Measurements from ENCODE around the gene SLC16A10. TPM values are rescaled to one million over a fixed set of nuclear protein-coding genes. Genes with fewer than 3 reads are reported as not detected.

The SLC16A10 gene
- total and polyA plus RNA-seq, 2 experiments from 2014 or later = not detected

DNA sequence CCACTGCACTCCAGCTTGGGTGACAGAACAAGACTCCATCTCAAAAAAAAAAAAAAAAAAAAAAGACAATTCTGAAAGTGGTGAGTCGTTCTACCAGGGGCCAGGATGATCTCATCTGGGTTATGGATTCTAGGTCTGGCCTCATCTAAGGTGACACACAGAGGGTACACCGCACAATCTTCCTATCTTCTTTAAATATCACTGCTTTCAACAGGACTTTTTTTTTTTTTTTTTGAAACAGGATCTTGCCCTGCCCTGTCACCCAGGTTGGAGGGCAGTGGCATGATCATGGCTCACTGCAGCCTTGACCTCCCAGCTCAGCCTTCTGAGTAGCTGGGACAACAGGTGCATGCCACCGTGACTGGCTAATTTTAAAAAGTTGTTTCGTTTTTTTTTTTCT is 67.7 kb downstream of the SLC16A10 start:
- Histone ChIP-seq H3K79me2 (ENCODE audit: insufficient read depth) (no peaks in the 10 kb centered on the region), H3K4me3 (no peak overlapping the region), H2AFZ (no peak overlapping the region), H4K20me1 (ENCODE audit: insufficient read depth) (no peaks in the 10 kb centered on the region), H3K9ac (no peak overlapping the region), H3K27ac (no peak overlapping the region), H3K4me1 (ENCODE audit: insufficient read depth) (no peaks in the 10 kb centered on the region), H3F3A (ENCODE audit: insufficient read depth) (no peaks in the 10 kb centered on the region), H3K36me3 (ENCODE audit: low read depth) (no peaks in the 10 kb centered on the region), H3K9me3 (ENCODE audit: low read depth) (no peaks in the 10 kb centered on the region), H3K4me2 (ENCODE audit: unreplicated experiment) (no peak overlapping the region), H3K27me3 (replicated peaks; ENCODE audit: insufficient read depth) (peaks cover 3% of the 10 kb centered on the region), H3K9me2 (ENCODE audit: insufficient read depth) (no peaks in the 10 kb centered on the region)
- no peak for DNase-seq
- in situ Hi-C loops (cut with MboI) = no loop called here
- no peak for TF ChIP-seq EZH2phosphoT487 (IDR thresholded peaks at IDR 0.05; ENCODE audit: insufficient read depth, low read depth)
- no peak for TF ChIP-seq EZH2 (IDR thresholded peaks at IDR 0.05; ENCODE audit: insufficient read depth, poor library complexity, severe bottlenecking)
- 41 to 48% methylated on average over 4 of the region's 4 CpGs for WGBS, 2 experiments (ENCODE audit: low coverage in 1 of 2, low lambda C conversion rate in 2 of 2, missing lambda C conversion rate in 2 of 2)

DNA sequence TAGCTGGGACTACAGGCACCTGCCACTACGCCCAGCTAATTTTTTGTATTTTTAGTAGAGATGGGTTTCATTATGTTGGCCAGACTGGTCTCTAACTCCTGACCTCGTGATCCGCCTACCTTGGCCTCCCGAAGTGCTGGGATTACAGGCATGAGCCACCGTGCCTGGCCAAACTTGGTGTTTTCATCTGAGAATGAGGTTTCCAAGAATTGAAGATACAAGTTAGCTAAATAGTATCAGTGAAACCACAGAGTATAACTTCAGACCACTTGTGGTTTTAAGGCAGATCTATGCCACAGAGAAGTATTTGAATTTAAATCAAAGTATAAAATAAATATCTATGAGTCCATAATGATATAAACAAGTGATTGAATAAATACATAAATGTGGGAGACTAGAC is 70.1 kb downstream of the SLC16A10 start:
- Histone ChIP-seq H3K4me3 (no peak overlapping the region), H3K9me3 (ENCODE audit: low read depth) (no peaks in the 10 kb centered on the region), H3K27ac (no peak overlapping the region), H4K20me1 (ENCODE audit: insufficient read depth) (no peaks in the 10 kb centered on the region), H3K27me3 (replicated peaks; ENCODE audit: insufficient read depth) (peaks cover 3% of the 10 kb centered on the region), H2AFZ (no peak overlapping the region), H3K9ac (no peak overlapping the region), H3K36me3 (ENCODE audit: low read depth) (no peaks in the 10 kb centered on the region), H3K4me1 (ENCODE audit: insufficient read depth) (no peaks in the 10 kb centered on the region), H3K4me2 (ENCODE audit: unreplicated experiment) (no peak overlapping the region), H3F3A (ENCODE audit: insufficient read depth) (no peaks in the 10 kb centered on the region), H3K79me2 (ENCODE audit: insufficient read depth) (no peaks in the 10 kb centered on the region), H3K9me2 (ENCODE audit: insufficient read depth) (no peaks in the 10 kb centered on the region)
- TF ChIP-seq EZH2 (IDR thresholded peaks at IDR 0.05; ENCODE audit: insufficient read depth, poor library complexity, severe bottlenecking) (no peak), EZH2phosphoT487 (IDR thresholded peaks at IDR 0.05; ENCODE audit: insufficient read depth, low read depth) (no peak)
- DNase-seq = no peak
- in situ Hi-C loops (cut with MboI) = no loop called here
- WGBS, 2 experiments (ENCODE audit: low coverage in 1 of 2, low lambda C conversion rate in 2 of 2, missing lambda C conversion rate in 2 of 2) = 55 to 61% methylated on average over 5 of the region's 5 CpGs

DNA sequence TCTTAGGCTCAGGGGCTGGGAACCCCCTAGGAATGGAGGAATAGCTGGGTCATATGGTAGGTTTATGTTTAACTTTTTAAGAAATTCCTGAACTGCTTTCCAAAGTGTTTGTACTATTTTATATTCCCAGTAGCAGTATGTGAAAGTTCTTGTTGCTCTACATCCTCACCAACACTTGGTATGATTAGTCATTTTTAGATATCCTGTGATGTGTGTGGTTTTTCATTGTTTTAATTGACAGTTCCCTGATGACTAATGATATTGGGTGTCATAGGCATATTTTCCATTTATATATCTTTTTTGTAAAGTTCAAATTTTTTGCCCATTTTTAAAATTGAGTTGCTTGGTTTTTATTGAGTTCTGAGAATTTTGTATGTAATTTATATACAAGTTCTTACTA is 72.3 kb downstream of the SLC16A10 start:
- no peak for DNase-seq
- Histone ChIP-seq H3K9ac (no peak overlapping the region), H4K20me1 (ENCODE audit: insufficient read depth) (no peaks in the 10 kb centered on the region), H3K9me3 (ENCODE audit: low read depth) (no peaks in the 10 kb centered on the region), H3K4me3 (no peak overlapping the region), H2AFZ (no peak overlapping the region), H3K9me2 (ENCODE audit: insufficient read depth) (no peaks in the 10 kb centered on the region), H3K4me2 (ENCODE audit: unreplicated experiment) (no peak overlapping the region), H3K27me3 (replicated peaks; ENCODE audit: insufficient read depth) (peaks cover 3% of the 10 kb centered on the region), H3K79me2 (ENCODE audit: insufficient read depth) (no peaks in the 10 kb centered on the region), H3K4me1 (ENCODE audit: insufficient read depth) (no peaks in the 10 kb centered on the region), H3K36me3 (ENCODE audit: low read depth) (no peaks in the 10 kb centered on the region), H3K27ac (no peak overlapping the region), H3F3A (ENCODE audit: insufficient read depth) (no peaks in the 10 kb centered on the region)
- TF ChIP-seq EZH2 (IDR thresholded peaks at IDR 0.05; ENCODE audit: insufficient read depth, poor library complexity, severe bottlenecking) (no peak), EZH2phosphoT487 (IDR thresholded peaks at IDR 0.05; ENCODE audit: insufficient read depth, low read depth) (no peak)
- in situ Hi-C loops (cut with MboI) = no loop called here

DNA sequence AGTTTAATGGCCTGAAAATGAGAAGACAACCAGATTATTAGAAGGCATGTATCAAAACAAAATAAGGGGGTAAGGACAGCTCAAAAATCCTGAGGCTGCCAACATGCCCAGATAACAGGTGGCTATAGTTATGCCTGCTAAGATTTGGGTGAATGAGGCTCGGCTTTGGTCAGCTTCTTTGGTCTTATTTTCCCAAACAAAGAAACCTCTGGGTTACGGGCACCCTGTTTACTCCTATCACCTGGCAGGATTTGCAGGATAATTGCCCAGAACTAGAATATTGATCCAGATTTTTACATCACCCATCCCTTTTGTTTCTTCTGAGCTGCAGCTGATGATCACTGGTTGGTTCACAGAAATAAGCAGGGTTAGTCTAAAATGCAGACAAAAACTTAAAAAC is 74.3 kb downstream of the SLC16A10 start:
- H3K27me3 ChIP-seq (replicated peaks; ENCODE audit: insufficient read depth) = peaks cover 5% of the 10 kb centered on the region
- H3K79me2 ChIP-seq (ENCODE audit: insufficient read depth) = no peaks in the 10 kb centered on the region
- H2AFZ ChIP-seq = no peak overlapping the region
- DNase-seq = no peak
- no peaks in the 10 kb centered on the region for H4K20me1 ChIP-seq (ENCODE audit: insufficient read depth)
- H3K9me3 ChIP-seq (ENCODE audit: low read depth) = no peaks in the 10 kb centered on the region
- TF ChIP-seq EZH2phosphoT487 (IDR thresholded peaks at IDR 0.05; ENCODE audit: insufficient read depth, low read depth) = no peak
- TF ChIP-seq EZH2 (IDR thresholded peaks at IDR 0.05; ENCODE audit: insufficient read depth, poor library complexity, severe bottlenecking) = no peak
- H3K36me3 ChIP-seq (ENCODE audit: low read depth) = no peaks in the 10 kb centered on the region
- no peaks in the 10 kb centered on the region for H3K4me1 ChIP-seq (ENCODE audit: insufficient read depth)
- H3K4me2 ChIP-seq (ENCODE audit: unreplicated experiment) = no peak overlapping the region
- no peaks in the 10 kb centered on the region for H3K9me2 ChIP-seq (ENCODE audit: insufficient read depth)
- H3K27ac ChIP-seq = no peak overlapping the region
- no peak overlapping the region for H3K4me3 ChIP-seq
- H3F3A ChIP-seq (ENCODE audit: insufficient read depth) = no peaks in the 10 kb centered on the region
- 40 to 51% methylated on average over 2 of the region's 2 CpGs for WGBS, 2 experiments (ENCODE audit: low coverage in 1 of 2, low lambda C conversion rate in 2 of 2, missing lambda C conversion rate in 2 of 2)
- no peak overlapping the region for H3K9ac ChIP-seq
- in situ Hi-C loops (cut with MboI) = no loop called here

DNA sequence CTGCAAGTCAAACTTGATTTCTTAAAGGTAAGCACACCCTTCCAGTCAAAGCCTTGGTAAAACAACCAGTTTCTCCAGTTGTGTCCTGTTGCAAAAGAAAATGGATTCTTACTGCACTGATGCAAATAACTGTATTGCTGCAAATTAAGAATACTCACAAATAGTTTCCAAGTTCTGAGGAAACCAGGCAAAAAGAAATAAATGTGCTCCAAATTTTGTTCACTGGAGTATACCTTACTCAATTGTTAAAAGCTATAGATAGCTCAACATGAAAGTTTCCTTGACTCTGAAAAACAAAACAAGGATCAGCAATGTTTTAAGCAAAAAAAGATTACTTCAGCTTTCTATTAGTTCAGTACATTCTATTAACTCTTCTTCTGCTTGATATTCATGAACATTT is 75.2 kb downstream of the SLC16A10 start:
- no peaks in the 10 kb centered on the region for H3K9me3 ChIP-seq (ENCODE audit: low read depth)
- H3K27me3 ChIP-seq (replicated peaks; ENCODE audit: insufficient read depth) = peaks cover 5% of the 10 kb centered on the region
- H3K9me2 ChIP-seq (ENCODE audit: insufficient read depth) = no peaks in the 10 kb centered on the region
- no peak overlapping the region for H3K4me3 ChIP-seq
- H3K4me2 ChIP-seq (ENCODE audit: unreplicated experiment) = no peak overlapping the region
- no peaks in the 10 kb centered on the region for H3K36me3 ChIP-seq (ENCODE audit: low read depth)
- H2AFZ ChIP-seq = no peak overlapping the region
- H3K4me1 ChIP-seq (ENCODE audit: insufficient read depth) = no peaks in the 10 kb centered on the region
- no peak for DNase-seq
- TF ChIP-seq EZH2phosphoT487 (IDR thresholded peaks at IDR 0.05; ENCODE audit: insufficient read depth, low read depth) = no peak
- no peak for TF ChIP-seq EZH2 (IDR thresholded peaks at IDR 0.05; ENCODE audit: insufficient read depth, poor library complexity, severe bottlenecking)
- no peak overlapping the region for H3K27ac ChIP-seq
- in situ Hi-C loops (cut with MboI) = no loop called here
- H3F3A ChIP-seq (ENCODE audit: insufficient read depth) = no peaks in the 10 kb centered on the region
- H3K79me2 ChIP-seq (ENCODE audit: insufficient read depth) = no peaks in the 10 kb centered on the region
- H4K20me1 ChIP-seq (ENCODE audit: insufficient read depth) = no peaks in the 10 kb centered on the region
- no peak overlapping the region for H3K9ac ChIP-seq

All from GM23248 (cell line).